ENCODE data around the gene PEX7. TPM values are rescaled to one million over a fixed set of nuclear protein-coding genes. Genes with fewer than 3 reads are reported as not detected.

PEX7 gene
- total RNA-seq, 1 donor from 2014 or later: 5.2 TPM

DNA sequence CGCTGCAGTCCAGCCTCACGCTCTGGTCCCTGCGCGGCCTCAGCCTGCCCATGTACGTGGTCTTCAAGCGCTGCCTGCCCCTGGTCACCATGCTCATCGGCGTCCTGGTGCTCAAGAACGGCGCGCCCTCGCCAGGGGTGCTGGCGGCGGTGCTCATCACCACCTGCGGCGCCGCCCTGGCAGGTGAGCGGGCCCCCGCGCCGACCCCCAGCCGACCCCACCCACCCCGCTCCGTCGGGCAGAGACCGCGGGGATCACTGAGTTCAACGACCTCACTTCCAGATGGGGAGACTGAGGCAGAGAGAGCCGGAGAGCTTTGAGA, 100.3 kb downstream of the PEX7 start:
- Mint-ChIP-seq H3K27me3 (ENCODE audit: unreplicated experiment) (peaks cover 30% of the 10 kb centered on the region), H3K4me1 (ENCODE audit: unreplicated experiment) (peaks cover 13% of the 10 kb centered on the region), H3K36me3 (ENCODE audit: unreplicated experiment) (no peaks in the 10 kb centered on the region), H3K9me3 (ENCODE audit: unreplicated experiment) (no peaks in the 10 kb centered on the region), H3K4me3 (ENCODE audit: unreplicated experiment) (peak overlapping the region; percentile 69), H3K27ac (ENCODE audit: unreplicated experiment) (no peak overlapping the region)
- DNase-seq (ENCODE audit: extremely low spot score, unreplicated experiment): no peak
- TF ChIP-seq, protein P1, sequence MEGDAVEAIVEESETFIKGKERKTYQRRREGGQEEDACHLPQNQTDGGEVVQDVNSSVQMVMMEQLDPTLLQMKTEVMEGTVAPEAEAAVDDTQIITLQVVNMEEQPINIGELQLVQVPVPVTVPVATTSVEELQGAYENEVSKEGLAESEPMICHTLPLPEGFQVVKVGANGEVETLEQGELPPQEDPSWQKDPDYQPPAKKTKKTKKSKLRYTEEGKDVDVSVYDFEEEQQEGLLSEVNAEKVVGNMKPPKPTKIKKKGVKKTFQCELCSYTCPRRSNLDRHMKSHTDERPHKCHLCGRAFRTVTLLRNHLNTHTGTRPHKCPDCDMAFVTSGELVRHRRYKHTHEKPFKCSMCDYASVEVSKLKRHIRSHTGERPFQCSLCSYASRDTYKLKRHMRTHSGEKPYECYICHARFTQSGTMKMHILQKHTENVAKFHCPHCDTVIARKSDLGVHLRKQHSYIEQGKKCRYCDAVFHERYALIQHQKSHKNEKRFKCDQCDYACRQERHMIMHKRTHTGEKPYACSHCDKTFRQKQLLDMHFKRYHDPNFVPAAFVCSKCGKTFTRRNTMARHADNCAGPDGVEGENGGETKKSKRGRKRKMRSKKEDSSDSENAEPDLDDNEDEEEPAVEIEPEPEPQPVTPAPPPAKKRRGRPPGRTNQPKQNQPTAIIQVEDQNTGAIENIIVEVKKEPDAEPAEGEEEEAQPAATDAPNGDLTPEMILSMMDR (IDR thresholded peaks at IDR 0.05): no peak

DNA sequence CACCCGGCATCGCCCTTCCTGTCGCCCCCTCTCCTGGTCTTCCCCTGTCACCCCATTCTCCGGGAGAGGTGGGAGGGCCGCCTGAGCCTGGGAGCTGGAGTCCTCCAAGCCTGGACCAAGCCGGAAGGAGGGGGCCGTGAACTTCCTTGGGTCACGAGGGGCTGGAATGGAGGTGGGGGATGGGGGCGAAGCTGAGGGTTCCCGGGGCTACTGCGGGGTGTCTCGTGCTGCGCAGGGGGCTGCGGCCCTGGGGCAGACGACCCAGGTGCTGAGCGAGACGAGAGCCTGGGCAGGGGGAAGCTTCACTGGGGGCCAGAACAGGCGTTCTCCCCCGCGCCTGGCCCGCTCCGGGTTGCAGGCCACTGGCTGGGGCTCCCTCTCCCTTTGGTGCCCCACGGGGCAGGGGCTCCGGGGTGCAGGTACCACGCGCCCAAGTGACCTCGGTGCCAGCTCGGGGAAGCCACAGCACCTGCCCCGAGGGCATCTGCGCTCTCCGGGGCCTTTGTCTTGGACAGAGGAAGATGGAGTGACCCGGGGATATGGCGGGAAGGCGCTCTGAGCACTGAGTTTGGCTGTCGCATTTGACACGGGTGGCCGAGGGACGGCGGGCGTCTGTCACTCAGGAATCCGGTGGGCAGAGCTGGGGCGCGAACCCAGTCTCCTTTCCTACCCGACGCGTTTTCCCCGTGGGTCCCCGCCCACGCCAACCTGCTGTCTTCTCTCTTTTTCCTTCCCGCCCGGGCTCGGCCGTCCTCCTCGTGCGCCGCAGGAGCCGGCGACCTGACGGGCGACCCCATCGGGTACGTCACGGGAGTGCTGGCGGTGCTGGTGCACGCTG, 100.9 kb downstream of the PEX7 start:
- peak; percentile 83 for DNase-seq (ENCODE audit: extremely low spot score, unreplicated experiment)
- Mint-ChIP-seq H3K27ac (ENCODE audit: unreplicated experiment) (no peak overlapping the region), H3K4me3 (ENCODE audit: unreplicated experiment) (peak overlapping the region; percentile 54), H3K4me1 (ENCODE audit: unreplicated experiment) (peaks cover 13% of the 10 kb centered on the region), H3K27me3 (ENCODE audit: unreplicated experiment) (peaks cover 30% of the 10 kb centered on the region), H3K9me3 (ENCODE audit: unreplicated experiment) (no peaks in the 10 kb centered on the region), H3K36me3 (ENCODE audit: unreplicated experiment) (no peaks in the 10 kb centered on the region)
- TF ChIP-seq, protein P1 (IDR thresholded peaks at IDR 0.05): no peak

DNA sequence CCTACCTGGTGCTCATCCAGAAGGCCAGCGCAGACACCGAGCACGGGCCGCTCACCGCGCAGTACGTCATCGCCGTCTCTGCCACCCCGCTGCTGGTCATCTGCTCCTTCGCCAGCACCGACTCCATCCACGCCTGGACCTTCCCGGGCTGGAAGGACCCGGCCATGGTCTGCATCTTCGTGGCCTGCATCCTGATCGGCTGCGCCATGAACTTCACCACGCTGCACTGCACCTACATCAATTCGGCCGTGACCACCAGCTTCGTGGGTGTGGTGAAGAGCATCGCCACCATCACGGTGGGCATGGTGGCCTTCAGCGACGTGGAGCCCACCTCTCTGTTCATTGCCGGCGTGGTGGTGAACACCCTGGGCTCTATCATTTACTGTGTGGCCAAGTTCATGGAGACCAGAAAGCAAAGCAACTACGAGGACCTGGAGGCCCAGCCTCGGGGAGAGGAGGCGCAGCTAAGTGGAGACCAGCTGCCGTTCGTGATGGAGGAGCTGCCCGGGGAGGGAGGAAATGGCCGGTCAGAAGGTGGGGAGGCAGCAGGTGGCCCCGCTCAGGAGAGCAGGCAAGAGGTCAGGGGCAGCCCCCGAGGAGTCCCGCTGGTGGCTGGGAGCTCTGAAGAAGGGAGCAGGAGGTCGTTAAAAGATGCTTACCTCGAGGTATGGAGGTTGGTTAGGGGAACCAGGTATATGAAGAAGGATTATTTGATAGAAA, 101.7 kb downstream of the PEX7 start:
- peaks cover 30% of the 10 kb centered on the region for H3K27me3 Mint-ChIP-seq (ENCODE audit: unreplicated experiment)
- TF ChIP-seq, protein P1 (IDR thresholded peaks at IDR 0.05): no peak
- H3K9me3 Mint-ChIP-seq (ENCODE audit: unreplicated experiment): no peaks in the 10 kb centered on the region
- no peak for DNase-seq (ENCODE audit: extremely low spot score, unreplicated experiment)
- peak overlapping the region; percentile 54 for H3K4me3 Mint-ChIP-seq (ENCODE audit: unreplicated experiment)
- H3K27ac Mint-ChIP-seq (ENCODE audit: unreplicated experiment): no peak overlapping the region
- H3K36me3 Mint-ChIP-seq (ENCODE audit: unreplicated experiment): no peaks in the 10 kb centered on the region
- peaks cover 13% of the 10 kb centered on the region for H3K4me1 Mint-ChIP-seq (ENCODE audit: unreplicated experiment)

DNA sequence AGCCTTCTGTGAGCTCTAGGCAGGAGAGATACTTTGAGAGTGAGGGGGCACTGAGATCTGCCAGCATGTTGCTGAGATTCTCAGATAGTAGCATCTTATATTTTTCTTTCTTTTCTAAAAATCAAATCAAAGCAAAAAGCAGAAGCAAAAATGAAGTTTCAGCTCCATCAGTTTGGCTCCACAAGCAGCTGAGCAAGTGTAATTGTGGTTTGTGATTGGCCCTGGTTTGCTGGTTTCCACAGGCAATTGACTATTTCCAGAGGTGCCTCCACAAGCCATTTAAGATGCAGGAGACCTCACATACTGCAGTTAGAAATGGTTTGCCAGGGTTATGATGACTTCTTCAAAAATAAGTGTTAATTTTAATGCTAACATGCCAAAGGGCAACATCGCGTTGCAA, 104.0 kb downstream of the PEX7 start:
- TF ChIP-seq, protein P1 (IDR thresholded peaks at IDR 0.05): no peak
- no peaks in the 10 kb centered on the region for H3K9me3 Mint-ChIP-seq (ENCODE audit: unreplicated experiment)
- no peaks in the 10 kb centered on the region for H3K36me3 Mint-ChIP-seq (ENCODE audit: unreplicated experiment)
- DNase-seq (ENCODE audit: extremely low spot score, unreplicated experiment): no peak
- H3K4me3 Mint-ChIP-seq (ENCODE audit: unreplicated experiment): no peak overlapping the region
- peaks cover 3% of the 10 kb centered on the region for H3K4me1 Mint-ChIP-seq (ENCODE audit: unreplicated experiment)
- peaks cover 21% of the 10 kb centered on the region for H3K27me3 Mint-ChIP-seq (ENCODE audit: unreplicated experiment)
- H3K27ac Mint-ChIP-seq (ENCODE audit: unreplicated experiment): no peak overlapping the region

DNA sequence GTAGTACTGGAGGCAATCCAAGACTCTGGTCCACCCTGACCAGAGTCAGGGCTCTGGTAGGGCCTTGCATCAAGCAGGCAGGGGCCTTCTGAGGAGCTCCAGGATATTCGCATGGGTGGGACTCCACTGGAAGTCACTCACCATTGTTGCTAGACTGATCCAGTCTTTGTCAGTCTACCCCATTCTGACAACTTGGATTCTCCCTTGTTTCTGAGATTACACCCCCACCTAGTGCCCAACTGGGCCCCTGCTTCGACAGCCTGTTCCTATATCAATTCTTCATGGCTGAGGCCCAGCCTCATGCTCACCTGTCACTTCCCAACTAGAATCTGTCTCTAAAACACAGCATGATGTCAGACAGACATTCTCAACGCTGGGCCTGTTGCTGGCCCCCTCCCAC, 104.9 kb downstream of the PEX7 start:
- Mint-ChIP-seq H3K4me1 (ENCODE audit: unreplicated experiment) (peaks cover 2% of the 10 kb centered on the region), H3K36me3 (ENCODE audit: unreplicated experiment) (no peaks in the 10 kb centered on the region), H3K4me3 (ENCODE audit: unreplicated experiment) (no peak overlapping the region), H3K27me3 (ENCODE audit: unreplicated experiment) (peaks cover 22% of the 10 kb centered on the region), H3K9me3 (ENCODE audit: unreplicated experiment) (no peaks in the 10 kb centered on the region), H3K27ac (ENCODE audit: unreplicated experiment) (no peak overlapping the region)
- DNase-seq (ENCODE audit: extremely low spot score, unreplicated experiment): no peak
- TF ChIP-seq, protein P1 (IDR thresholded peaks at IDR 0.05): peak; percentile 42

Measured in osteocyte (in vitro differentiated cells).